HG03457 (cell line): ENCODE results near the gene ZBTB45.
"Not testable (repeated sequence)": the region's sequence is repeated elsewhere in the genome, so short reads cannot be mapped to it uniquely, and the experiment has no call there.

ENCODE experiments used
- ATAC-seq: cut with Tn5 transposase; IDR thresholded peaks from one replicate; pipeline ENCODE4 v1.9.1; 2021; ENCODE audit warnings: moderate number of reproducible peaks; ENCODE audit not compliant: unreplicated experiment

The ZBTB45 gene

GRCh38 chr19:58476498-58477015 is 43.1 kb downstream of the ZBTB45 start:
- no peak for ATAC-seq

DNA sequence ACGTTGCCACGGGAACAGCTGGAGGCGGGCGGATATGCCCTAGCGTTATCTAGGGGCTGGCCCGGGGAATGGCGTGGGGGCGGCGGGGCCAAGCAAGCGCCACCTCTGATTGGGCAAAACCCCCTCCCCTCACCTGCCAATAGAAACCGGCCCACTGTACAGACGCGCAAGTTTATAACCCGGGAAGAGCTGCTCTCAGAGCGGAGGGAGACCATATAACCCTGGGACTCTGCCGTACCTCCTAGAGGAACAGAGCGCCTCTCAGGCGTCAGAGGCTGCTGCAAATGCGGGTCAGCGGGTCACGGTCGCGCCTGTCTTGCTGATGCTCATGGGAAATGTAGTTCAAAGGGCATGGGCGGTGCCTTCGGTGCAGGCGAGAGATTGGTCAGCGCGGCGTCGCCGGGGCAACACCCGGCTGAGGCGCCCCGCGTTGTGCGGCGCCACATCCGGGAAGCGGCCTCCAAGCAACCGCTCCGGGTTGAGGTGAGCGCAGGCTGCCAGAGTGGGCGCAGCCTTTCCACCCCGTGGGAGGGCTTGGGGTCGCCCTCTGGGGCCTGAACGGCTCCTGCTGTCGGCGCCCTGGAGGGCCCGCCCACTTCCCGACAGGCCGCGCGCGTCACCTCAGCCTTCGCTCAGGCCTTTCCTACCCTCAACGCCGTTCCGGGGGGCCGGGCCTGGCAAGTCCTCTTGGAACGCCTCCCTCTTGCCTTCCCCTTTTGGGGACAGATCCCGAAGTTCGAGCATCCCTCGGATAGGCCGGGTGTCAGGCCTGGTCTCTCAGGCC is 43.7 kb downstream of the ZBTB45 start, which contains the start of gene ZNF446:
TSS of gene ZNF446 (plus strand) at position 639 of the 784 bp plus-strand sequence. CDS start 867 bp downstream, outside the sequence.
- peak; percentile 61 for ATAC-seq

GRCh38 chr19:58474997-58475713 is 44.5 kb downstream of the ZBTB45 start:
- ATAC-seq = no peak

DNA sequence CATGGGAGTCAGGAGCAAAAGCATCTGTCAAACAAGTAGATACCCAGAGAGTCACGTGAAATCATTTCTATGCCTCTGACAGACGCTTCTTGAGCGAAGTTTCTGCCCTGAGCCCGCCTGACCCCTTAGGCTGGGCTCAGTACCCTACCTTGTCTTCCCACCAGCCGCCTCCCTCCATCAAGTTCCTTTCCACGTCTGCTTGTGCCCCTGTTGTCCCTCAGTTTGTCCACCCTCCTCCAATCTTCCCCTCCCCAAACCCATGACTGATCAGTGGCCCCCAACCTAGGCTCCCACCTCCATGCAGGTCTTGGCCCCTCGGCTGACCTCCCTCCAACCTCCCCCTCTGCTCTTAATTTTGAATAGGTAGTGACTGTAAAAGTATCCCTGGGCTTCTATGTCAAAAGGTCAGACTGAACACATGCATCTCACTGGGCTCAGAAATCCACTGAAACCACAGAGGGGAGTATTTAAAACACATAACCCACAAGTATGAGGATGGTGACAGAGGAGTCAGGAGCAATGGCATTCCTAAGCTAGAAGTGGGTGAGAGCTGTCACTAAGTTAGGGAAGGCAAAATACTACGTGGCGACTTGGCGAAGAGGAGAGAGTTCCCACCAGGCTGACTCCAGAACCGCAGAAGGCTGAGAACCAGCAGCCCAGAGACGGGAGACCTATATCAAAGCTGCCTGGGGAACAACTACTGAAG is 45.2 kb downstream of the ZBTB45 start:
- ATAC-seq = no peak

- ATAC-seq = no peak
Measured at GRCh38 chr19:58473775-58474174, 45.8 kb downstream of the ZBTB45 start.

GRCh38 chr19:58471736-58472135 is 47.9 kb downstream of the ZBTB45 start:
- no peak for ATAC-seq

GRCh38 chr19:58470837-58471543 is 48.6 kb downstream of the ZBTB45 start:
- ATAC-seq = not testable (repeated sequence)

DNA sequence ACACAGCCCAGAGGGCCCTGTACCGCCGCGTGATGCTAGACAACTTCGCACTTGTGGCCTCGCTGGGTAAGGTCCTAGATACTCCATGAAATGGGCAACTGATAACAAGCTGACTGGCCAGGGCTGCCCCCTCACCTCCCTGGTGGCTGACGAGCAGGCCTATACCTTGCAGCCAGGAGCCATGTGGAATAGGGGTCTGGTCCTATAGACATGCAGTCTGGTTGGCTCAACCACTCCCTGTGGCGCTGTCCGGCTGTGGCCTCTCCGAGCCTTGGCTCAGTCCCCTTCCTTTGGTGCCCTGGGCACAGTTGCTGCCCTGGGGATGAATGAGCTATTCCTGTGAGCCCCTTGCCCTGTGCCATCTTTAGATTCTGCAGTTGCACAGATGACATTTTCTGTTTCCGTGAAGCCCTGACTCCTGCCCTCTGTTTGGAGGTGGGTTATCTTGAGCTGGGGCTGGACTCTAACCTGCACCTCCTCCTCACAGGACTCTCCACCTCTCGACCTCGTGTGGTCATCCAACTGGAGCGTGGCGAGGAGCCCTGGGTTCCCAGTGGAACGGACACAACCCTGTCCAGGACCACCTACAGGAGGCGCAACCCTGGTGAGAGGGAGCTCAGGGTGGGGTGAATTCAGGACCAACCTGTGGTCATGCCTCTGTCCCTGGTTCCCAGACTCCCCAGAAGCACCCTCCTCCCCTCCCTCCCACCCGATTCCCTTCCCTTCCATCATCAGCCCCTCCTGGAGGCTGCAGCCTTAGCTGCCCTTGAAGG is 50.2 kb downstream of the ZBTB45 start:
- no peak for ATAC-seq

DNA sequence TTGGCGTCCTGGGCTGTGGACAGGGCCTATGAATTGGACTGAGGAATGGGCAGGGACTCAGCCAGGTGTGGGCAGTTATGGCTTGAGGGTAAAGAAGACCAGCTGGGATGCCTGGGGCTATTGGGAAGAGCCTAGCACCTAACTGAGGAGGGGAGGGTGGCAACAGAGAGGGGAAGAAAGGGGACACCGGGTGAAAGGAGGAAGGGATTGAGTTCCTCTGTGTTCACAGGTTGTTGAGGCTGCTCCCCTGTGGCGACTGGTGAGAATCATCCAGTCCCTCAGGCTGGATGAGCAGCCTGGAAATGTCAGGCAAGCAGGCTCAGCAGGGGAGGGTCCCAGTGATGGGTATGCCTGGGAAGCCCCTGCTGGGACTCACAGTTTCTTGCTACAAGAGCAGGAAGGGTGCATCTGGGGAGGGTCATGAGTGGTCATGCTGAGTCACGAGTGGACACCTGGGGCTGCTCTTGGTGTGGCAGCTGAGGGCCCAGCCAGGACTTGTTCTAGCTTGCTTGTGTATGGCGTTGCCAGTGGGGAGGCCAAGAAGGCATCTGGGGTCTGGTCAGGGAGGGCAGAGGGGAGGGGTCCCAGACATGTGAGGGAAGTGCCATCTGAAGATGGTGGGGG is 51.3 kb downstream of the ZBTB45 start:
- ATAC-seq = no peak

DNA sequence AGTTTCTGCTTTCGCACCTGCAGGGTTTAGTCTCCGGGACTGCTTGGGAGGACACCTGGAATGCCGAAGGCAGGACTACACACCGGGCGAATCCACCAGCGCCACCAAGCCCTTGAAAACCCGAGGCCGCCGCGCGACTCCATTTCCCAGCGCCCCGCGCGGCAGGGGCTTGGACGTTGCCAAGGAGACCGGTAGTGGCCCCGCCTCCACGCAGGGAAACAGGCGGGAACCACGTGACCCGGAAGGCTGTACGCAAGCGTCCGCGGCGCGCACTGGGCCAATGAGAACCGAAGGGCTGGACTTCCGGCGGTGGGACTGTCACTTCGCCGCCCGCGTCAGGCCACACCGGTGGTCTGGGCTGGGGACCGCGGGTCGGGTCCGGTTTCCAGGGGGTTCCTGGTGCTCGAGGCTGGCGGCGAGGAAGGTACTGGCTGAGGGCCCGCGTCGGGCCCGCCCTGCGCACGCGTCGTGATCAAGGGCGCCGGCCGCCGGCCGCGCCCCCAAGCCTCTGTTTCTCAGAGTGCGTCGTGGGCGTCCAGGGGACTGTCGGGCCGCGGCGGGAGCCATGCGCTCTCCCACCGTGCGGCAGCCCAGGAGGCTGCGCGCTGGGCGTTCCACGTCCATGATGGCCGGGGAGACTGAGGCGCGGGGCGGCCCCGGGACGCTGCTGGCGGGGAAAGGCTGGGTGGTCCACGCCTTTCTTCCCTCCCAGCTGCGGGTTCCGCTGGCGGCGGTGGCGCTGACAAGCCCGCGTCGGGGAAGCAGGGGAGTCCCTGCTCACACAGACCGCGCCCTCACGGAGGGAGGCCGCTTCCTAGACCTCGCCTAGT is 52.6 kb downstream of the ZBTB45 start, which contains the start of gene ZNF324:
TSS of gene ZNF324 (plus strand) at position 321 of the 830 bp plus-strand sequence. CDS start 2,106 bp downstream, outside the sequence.
- ATAC-seq = peak; percentile 78

- ATAC-seq = peak; percentile 3
Measured at GRCh38 chr19:58466089-58466759, 53.4 kb downstream of the ZBTB45 start.
